ENCODE results near the gene FKBP10.

The FKBP10 gene

DNA sequence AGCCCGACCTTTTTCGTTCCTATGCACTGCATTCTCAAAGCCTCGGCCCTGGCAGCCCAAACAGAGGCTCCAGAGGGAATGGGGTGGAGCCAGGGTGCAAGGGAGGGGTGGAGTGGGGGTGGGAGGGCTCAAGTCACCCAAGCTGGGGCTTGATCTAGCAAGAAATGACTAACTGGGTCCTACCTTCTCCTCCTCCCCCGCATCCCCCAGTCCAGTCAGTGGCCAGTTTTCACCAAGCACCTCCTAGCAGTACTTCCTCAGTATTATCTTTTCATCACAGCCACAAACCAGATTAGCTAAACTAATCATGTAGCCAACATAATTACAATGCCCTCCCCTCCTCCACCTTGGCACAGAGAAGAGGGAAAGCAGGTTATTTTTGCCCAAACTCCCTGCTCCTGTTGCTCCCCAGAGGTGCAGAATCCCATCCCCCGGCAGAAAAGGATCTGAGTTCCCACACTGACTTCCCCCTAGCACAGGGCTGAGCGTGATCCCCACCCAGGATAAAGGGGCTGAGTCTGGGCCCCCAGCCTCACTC lies 28.5 kb upstream of the FKBP10 start:
- no peak for DNase-seq

GRCh38 chr17:41785091-41785858 lies 27.5 kb upstream of the FKBP10 start:
- no peak for DNase-seq

DNA sequence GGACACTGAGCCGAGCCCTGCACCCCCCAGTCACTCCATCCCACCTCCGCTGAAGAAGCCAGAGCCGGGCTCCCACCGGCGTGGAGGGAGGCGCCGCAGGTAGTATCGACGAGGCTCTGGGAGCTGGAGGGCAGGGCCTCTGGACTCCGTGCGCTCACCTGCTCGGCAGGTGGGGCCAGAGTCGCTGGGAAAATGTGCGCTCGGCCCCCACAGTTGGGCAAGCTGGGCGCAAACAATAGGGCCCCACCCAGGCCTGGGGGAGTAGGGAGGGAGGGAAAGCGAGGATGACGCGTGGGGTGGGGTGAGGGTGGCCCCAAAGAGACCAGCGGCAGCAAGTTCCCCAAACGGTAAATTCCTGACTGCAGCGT lies 27.0 kb upstream of the FKBP10 start:
- DNase-seq, result no peak

- DNase-seq, result peak; percentile 93
These were observed 26.4 kb upstream of the FKBP10 start, which contains the start of gene JUP for GRCh38 chr17:41786227-41787020. JUP (minus strand) TSS chr17:41786711; CDS start chr17:41771854, 14,857 bp downstream.

DNA sequence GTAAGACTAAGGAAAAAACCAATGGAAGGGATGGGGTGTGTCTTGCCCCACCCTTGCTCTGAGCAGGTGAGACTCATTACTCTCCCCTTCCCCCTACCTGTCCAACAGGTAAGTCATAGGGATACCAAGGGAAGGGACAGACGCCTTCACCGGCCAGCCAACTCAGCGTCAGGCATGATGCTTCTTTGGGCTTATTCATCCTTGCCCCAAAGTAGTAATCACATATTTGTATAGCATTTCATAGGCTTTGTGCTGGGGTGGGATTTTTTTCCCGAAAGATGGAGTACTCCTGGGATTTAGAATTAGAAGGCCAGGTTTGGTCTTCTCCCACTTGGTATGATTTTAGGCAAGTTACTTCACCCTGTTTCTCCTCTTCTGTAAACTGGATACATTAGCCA lies 25.8 kb upstream of the FKBP10 start:
- no peak for DNase-seq

DNA sequence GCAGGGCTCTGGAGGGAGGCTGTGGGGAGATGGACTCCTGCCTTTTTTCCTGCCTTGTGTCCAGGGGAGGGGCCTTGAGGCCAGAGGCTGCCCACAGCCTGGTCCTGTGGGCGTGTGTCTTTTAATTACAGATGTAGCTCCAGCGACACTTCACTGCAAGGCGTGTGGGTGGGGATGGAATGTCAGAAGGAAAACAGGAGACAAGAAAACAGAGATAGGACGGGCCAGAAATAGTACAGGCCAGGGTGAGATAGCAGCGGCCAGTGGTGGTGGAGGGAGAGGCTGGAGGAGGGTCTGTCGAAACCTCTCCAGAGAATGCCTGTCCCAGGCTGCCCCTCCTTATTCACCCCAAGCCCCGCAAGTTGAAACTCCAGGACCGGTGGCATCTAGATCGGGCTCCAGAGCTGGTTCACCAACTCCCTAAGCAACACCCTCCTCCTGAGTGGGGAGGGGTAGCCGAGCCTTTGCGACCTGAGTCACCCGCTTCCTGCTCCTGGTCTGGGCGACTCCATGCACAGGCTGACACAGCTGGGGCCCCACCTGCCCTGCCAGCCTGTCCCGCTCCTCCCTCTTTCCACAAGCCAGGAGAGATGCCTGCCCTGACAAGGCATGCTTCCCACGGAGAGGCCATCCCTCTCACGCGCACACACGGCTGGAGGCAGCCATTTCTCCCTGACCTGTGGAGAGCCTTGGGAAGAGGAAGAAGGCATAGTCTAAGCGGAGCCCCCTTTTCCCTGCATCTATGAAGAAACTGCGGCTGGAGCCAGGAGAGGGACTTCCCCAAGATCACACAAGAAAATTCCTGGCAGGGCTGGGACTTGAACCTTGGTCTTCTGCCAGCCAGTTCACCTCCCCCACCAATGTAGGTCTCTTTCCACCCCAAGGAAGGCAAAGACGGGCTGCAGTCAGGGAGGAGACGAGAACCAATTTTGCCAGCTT lies 19.7 kb upstream of the FKBP10 start:
- peak; percentile 33 for DNase-seq

GRCh38 chr17:41793784-41794539 lies 18.8 kb upstream of the FKBP10 start:
- DNase-seq, result no peak

GRCh38 chr17:41794540-41794975 lies 18.2 kb upstream of the FKBP10 start:
- no peak for DNase-seq

GRCh38 chr17:41796121-41796895 lies 16.5 kb upstream of the FKBP10 start:
- DNase-seq, result no peak

- no peak for DNase-seq
These were observed 15.4 kb upstream of the FKBP10 start for GRCh38 chr17:41797377-41797776.

GRCh38 chr17:41799366-41799765 lies 13.4 kb upstream of the FKBP10 start:
- no peak for DNase-seq

DNA sequence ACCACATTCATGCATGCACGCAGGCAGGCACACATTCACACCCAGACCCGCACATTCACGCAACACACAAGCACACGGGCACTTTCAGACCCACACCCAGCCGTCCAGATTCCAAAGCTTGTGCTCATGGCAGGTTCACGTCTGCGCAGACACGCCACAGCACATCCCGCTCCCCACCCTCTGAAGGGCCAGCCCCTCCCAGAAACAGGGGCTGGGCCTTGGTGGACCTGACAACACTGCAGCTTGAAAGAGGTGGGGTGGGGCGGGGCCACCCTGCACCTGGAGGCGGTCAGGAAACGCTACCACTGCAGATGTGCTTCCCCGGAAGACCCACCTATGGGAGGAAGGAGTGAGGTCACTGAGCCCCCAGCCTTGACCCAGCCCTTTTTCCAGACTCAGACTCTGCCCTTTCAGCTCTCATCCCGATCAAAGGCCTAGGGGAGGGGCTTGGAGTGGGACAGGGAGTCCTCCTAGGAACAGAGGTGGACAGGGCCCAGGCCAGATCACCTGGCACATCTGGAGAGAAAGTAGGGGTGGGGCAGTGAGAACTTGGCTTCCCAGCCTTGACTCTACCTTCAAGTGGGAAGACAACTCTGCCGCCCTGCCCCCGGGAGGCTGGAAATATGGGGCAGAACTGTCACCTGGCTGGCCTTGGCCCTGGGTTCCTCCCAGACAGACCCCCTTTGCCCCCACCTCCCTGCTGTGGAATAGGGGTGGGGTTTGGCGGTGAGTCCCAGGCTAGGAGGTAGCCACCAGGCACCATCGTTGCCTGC lies 12.0 kb upstream of the FKBP10 start:
- DNase-seq, result peak; percentile 56

DNA sequence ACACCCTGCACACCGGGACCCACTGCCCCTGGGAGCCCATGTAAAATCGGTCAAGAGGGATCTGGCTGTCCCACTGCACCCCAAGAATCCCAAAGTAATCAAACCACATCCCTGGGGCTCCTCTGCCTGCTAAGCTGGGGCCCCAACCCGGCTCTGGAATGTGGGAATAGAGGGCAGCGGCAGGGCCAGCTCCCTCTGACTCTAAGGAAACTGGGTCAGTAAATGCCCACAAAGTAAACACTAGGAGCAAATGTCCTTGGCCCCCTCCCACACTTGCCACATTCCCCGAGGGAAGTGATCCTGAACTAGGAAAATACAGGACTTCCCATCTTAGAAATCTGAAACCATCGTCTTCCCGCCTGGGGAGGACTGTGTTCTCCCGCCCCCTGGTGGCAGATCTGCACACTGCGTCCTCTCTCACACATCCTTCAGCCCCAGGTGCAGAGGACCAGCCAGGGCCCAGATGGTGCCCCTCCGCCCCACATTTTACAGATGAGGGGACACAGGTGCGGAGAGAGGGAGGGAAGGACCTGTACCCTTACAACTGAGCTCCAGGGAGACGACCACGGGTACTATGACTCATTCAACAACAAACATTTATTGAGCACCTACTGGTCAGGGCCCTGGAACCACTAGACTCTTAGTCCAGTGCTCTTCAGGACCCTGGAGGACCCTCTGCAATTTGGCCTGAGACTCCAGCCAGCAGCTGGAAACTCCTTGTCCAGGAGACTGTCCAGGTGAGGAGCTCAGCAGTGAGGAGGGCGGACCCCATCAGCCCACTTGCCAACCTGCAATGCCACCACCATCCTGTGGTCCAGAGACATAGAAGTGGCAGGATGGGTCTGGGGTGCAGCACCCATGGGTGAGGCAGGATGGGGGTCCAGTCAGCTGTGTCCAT lies 11.2 kb upstream of the FKBP10 start:
- peak; percentile 87 for DNase-seq

DNA sequence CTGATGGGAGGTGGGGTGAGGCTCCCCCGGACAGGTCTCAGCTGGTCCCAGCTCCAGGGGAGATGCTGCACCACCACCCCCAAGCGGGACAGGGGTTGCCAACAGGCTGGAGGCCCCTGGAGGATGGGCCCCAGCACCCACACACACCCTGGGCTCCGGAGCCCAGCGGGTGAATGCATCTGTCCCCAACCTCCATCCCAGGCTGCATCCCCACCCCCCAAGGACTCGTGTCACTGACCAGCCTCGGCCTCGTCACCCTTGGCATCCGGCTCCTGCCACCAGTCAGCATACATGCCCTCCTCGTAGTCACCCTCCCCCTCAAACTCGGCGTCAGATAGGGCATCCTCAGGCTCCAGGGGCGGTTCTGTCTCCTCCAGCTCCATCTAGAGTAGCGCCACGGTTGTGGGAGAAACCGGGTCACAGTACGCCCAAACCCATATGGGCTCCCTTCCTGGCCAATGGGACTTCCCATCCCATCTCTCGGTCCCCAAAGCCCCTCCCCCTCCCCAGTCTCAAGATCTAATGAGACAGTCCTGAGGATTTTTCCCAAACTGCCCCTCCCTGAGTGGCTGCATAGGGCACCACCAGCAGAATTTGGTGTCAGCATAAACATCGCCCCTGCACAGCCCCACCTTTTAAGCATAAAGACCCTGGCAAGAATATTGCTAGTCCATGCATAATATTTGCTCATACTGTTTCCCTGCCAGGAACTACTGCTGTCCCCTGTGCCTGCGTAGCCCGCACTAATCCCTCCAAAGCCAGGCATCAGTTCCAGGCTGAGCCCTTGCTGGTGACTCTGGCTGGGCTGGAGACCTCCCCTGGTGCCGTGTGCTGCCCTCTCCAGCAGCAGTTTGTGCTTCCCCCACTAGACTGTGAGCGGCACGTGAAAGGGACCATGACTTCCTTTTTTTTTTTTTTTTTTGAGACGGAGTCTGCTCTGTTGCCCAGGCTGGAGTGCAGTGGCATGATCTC lies 9.5 kb upstream of the FKBP10 start:
- DNase-seq, result no peak

GRCh38 chr17:41806685-41807445 lies 5.9 kb upstream of the FKBP10 start:
- no peak for DNase-seq

DNA sequence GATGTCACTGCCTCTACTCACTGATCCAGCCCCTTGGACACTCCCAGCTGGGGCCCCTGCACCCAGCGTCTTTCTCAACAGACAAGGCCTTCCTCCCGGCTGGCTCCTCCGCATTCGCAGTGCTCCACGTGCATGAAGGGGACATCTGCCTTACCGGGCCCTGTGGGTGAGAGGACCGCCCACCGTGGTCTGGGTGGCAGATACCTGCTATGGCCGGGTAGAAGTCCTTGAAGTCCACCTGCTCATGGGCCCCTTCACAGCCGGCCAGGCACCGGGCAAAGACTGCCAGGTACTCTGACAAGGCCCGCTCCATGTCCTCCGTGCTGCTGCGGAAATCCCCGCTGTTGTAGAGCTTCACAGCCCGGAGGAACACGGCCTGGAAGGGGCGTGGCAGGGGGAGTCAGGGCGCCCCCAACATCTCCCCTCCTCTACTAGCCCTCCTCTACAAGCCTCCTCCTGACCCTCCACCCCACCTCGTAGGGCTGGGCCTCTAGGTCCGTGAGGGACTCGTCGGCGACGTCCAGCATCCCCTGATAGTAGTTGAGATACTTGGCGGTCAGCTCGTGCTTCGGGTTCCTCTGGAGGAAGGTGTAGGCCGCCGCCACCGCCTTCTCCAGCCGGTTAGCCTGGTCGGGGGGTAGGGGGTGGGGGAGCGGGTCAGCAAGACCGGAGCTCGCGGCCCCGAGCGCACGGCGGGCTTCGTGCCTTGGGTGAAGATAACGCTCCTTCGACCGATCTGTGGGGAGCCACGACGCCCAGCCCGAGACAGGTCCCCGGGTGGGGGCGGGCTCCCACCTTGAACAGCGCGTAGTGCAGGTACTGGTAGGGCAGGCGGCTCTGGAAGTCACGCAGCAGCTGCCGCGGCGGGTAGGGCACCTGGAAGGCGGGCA lies 1.9 kb upstream of the FKBP10 start:
- no peak for DNase-seq

Data from CD4-positive, alpha-beta T cell treated with Interleukin-17A for 4 hours (primary cell).